Transverse colon (tissue), 3 donors: ENCODE data around the gene KIFC3.

Experiments
- POLR2A ChIP-seq: fragments of 450-650 bp; IDR thresholded peaks from one replicate; pipeline ENCODE4 v1.6.1; 2016; ENCODE audit warnings: antibody characterized with exemption, mild to moderate bottlenecking, moderate library complexity
- TF ChIP-seq, protein P1 (sequence below), 5 experiments: fragments of 200-600 bp in 3 of 5; fragments of 450-650 bp in 2 of 5; sonication (generic) in 3 of 5; IDR thresholded peaks; 1 replicate in 2 of 5; 2 replicates in 3 of 5; pipeline ENCODE4 v1.5.1; 2016 to 2017; ENCODE audit warnings: antibody characterized with exemption in 5 of 5, inconsistent platforms in 3 of 5, mild to moderate bottlenecking in 2 of 5, moderate library complexity in 1 of 5

DNA sequence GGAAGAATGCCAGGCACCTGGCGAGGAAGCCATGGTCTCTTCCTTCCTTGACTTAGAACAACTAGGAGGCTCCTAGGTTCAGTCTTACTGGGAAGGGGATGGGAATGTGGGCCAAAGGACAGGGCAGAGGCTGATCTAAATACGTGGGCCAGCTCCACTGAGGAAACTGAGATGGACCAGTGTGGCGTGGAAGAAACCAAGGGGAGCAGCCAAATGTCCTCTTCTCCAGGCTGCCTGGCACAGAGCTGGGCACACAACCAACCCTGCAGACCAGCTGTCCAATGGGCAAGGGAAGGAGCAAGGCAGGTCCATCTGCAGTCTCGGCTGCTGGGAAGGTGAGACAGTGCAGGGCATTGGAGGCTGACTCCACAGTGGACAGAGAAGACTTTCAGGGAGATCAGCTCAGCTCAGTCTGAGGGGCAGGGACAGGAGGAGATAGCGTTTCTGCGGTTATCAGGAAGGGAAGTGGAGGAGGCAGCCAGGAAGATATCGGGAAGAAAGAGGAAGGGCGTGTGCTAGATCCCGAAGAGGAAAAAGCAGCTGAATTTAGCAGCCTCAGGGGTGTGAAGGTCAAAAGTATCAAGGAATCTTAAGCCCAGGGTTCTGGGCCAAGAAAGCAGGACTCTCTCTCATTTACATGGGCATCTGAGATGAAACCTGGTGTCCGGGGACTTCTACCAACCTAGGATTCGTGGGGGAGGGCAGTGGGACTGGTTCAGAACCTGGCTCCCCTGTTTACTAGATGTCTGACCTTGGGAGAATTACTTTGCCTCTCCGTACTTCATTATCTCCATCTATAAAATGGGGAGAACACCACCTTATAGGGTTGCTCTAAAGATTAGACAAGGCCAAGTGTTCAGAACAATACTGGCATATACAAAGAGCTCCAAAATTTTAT is 1.8 kb downstream of the KIFC3 start:
- TF ChIP-seq POLR2A, result no peak
- TF ChIP-seq, protein P1, sequence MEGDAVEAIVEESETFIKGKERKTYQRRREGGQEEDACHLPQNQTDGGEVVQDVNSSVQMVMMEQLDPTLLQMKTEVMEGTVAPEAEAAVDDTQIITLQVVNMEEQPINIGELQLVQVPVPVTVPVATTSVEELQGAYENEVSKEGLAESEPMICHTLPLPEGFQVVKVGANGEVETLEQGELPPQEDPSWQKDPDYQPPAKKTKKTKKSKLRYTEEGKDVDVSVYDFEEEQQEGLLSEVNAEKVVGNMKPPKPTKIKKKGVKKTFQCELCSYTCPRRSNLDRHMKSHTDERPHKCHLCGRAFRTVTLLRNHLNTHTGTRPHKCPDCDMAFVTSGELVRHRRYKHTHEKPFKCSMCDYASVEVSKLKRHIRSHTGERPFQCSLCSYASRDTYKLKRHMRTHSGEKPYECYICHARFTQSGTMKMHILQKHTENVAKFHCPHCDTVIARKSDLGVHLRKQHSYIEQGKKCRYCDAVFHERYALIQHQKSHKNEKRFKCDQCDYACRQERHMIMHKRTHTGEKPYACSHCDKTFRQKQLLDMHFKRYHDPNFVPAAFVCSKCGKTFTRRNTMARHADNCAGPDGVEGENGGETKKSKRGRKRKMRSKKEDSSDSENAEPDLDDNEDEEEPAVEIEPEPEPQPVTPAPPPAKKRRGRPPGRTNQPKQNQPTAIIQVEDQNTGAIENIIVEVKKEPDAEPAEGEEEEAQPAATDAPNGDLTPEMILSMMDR (IDR thresholded peaks at IDR 0.05), result no peak
